SJSA1 (cell line): Measurements from ENCODE around the gene ACOT12. TPM values are rescaled to one million over a fixed set of nuclear protein-coding genes. Genes with fewer than 3 reads are reported as not detected.
"Not testable (repeated sequence)": the region's sequence is repeated elsewhere in the genome, so short reads cannot be mapped to it uniquely, and the experiment has no call there.

Experiments
- DNase-seq, 2 experiments: peaks; one replicate each; pipeline ENCODE4 v3.0.0-alpha.2; 2015 to 2020; ENCODE audit warnings: low spot score in 2 of 2, low read depth in 1 of 2
- H3K27ac ChIP-seq: fragments of 250-450 bp; sonication (Bioruptor Pico); 2 replicates; pipeline ENCODE4 v1.5.1; 2020; ENCODE audit warnings: mild to moderate bottlenecking, moderate library complexity
- H3K27me3 ChIP-seq: fragments of 250-450 bp; sonication (Bioruptor Pico); replicated peaks from 2 replicates; pipeline ENCODE4 v1.5.1; 2020; ENCODE audit warnings: mild to moderate bottlenecking, moderate library complexity
- H3K36me3 ChIP-seq: fragments of 250-450 bp; sonication (Bioruptor Pico); 2 replicates; pipeline ENCODE4 v1.5.1; 2020; ENCODE audit warnings: mild to moderate bottlenecking
- H3K4me1 ChIP-seq: fragments of 250-450 bp; sonication (Bioruptor Pico); replicated peaks from 2 replicates; pipeline ENCODE4 v1.6.1; 2021; ENCODE audit warnings: mild to moderate bottlenecking
- H3K4me3 ChIP-seq: fragments of 250-450 bp; sonication (Bioruptor Pico); 2 replicates; pipeline ENCODE4 v1.5.1; 2020; ENCODE audit warnings: mild to moderate bottlenecking
- H3K9me3 ChIP-seq: fragments of 250-450 bp; sonication (Bioruptor Pico); replicated peaks from 2 replicates; pipeline ENCODE4 v1.5.1; 2020; ENCODE audit warnings: mild to moderate bottlenecking
- total RNA-seq: library from RNA; depleted of rRNA; stranded (reverse); fragments of >200 nt; shearing (Covaris generic); gene quantifications from 2 replicates; pipeline ENCODE4 v1.2.3, GENCODE V29; 2014

The ACOT12 gene
- total RNA-seq, 1 experiment from 2014 or later: not detected

- Histone ChIP-seq H3K4me3 (no peak overlapping the region), H3K4me1 (no peaks in the 10 kb centered on the region), H3K9me3 (no peaks in the 10 kb centered on the region), H3K36me3 (no peaks in the 10 kb centered on the region), H3K27me3 (no peaks in the 10 kb centered on the region), H3K27ac (no peak overlapping the region)
- DNase-seq: no peak
Measured at GRCh38 chr5:81409896-81410295, 16.0 kb upstream of the ACOT12 start.

- Histone ChIP-seq H3K4me3 (no peak overlapping the region), H3K36me3 (no peaks in the 10 kb centered on the region), H3K27ac (no peak overlapping the region), H3K9me3 (no peaks in the 10 kb centered on the region), H3K27me3 (peaks cover 2% of the 10 kb centered on the region; the same call in 1 of the 2 replicates), H3K4me1 (no peaks in the 10 kb centered on the region)
- no peak for DNase-seq
Measured at GRCh38 chr5:81409361-81409760, 15.4 kb upstream of the ACOT12 start.

GRCh38 chr5:81408496-81408895 is 14.6 kb upstream of the ACOT12 start:
- Histone ChIP-seq H3K27ac (no peak overlapping the region), H3K4me1 (no peaks in the 10 kb centered on the region), H3K36me3 (no peaks in the 10 kb centered on the region), H3K4me3 (no peak overlapping the region), H3K27me3 (peaks cover 5% of the 10 kb centered on the region; the same call in 1 of the 2 replicates), H3K9me3 (no peaks in the 10 kb centered on the region)
- DNase-seq: no peak

GRCh38 chr5:81407811-81408210 is 13.9 kb upstream of the ACOT12 start:
- H3K9me3 ChIP-seq, H3K4me1 ChIP-seq, DNase-seq, H3K27ac ChIP-seq, H3K4me3 ChIP-seq, H3K36me3 ChIP-seq, H3K27me3 ChIP-seq: not testable (repeated sequence)

DNA sequence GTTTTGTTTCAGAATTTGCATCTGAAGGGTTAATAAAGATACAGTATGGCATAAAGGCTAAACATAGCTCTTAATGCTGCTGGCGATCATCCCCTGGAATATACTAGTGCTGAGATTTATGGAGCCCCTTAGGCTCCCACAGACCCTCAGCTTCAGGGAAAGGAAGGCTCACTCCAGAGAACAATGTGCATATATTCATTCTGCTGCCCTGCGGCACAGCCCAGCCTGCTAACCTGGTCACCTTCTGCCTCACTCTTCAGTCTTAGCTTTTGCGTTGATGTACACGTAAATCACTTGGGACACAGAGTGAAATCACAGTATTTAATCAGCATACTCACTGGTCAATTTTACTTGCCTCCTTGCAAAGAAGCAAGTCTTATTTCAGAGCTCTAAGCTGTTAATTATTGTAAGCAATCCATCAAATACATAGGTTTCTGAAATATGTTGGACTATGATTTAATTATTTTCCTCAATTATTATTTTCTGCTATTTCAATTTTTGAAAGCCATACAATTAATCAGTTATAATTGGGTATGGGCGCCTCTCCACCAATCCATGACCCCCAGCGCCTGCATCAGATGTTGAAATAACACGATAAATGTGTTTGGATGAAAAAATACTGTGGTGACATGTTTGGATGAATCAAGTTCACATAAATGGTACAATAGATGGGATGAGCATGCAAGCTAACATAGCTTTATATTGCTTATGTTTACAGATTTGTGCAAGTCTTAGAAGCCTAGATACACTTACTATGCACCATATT is 11.4 kb upstream of the ACOT12 start:
- no peak overlapping the region for H3K4me3 ChIP-seq
- H3K27ac ChIP-seq: no peak overlapping the region
- no peaks in the 10 kb centered on the region for H3K9me3 ChIP-seq
- no peaks in the 10 kb centered on the region for H3K4me1 ChIP-seq
- peaks cover 10% of the 10 kb centered on the region; the same call in 1 of the 2 replicates for H3K27me3 ChIP-seq
- no peak for DNase-seq
- no peaks in the 10 kb centered on the region for H3K36me3 ChIP-seq

- Histone ChIP-seq H3K4me3 (no peak overlapping the region), H3K4me1 (no peaks in the 10 kb centered on the region), H3K27me3 (peaks cover 10% of the 10 kb centered on the region; the same call in 1 of the 2 replicates), H3K9me3 (no peaks in the 10 kb centered on the region), H3K27ac (no peak overlapping the region), H3K36me3 (no peaks in the 10 kb centered on the region)
- DNase-seq: no peak
Measured at GRCh38 chr5:81402192-81402930, 8.4 kb upstream of the ACOT12 start.

DNA sequence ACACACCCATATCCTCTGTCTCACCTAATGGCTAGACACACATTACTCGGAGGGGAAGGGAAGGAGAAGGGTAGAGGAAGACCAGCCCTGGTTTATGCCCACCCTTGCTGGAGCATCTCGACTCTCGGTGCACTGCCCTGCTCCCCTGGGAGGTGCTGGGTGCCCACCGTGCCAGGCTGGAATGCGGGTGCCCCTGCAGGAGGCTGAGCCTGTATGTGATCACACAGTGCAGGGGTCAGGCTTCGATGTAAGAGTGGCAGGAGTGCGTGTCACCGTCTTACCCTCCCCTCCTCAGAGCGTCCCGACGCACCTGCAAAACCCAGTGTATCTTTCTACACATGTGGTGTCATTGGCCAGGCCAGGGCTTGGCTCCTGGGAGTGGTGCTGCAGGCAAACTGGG is 7.3 kb upstream of the ACOT12 start:
- Histone ChIP-seq H3K4me1 (no peaks in the 10 kb centered on the region), H3K27ac (no peak overlapping the region), H3K4me3 (no peak overlapping the region), H3K36me3 (no peaks in the 10 kb centered on the region), H3K9me3 (no peaks in the 10 kb centered on the region), H3K27me3 (peaks cover 10% of the 10 kb centered on the region; the same call in 1 of the 2 replicates)
- DNase-seq: no peak

GRCh38 chr5:81400375-81400774 is 6.4 kb upstream of the ACOT12 start:
- Histone ChIP-seq H3K27ac (no peak overlapping the region), H3K36me3 (no peaks in the 10 kb centered on the region), H3K4me1 (no peaks in the 10 kb centered on the region), H3K9me3 (no peaks in the 10 kb centered on the region), H3K27me3 (peaks cover 10% of the 10 kb centered on the region; the same call in 1 of the 2 replicates), H3K4me3 (no peak overlapping the region)
- DNase-seq: no peak

- H3K9me3 ChIP-seq: peaks cover 3% of the 10 kb centered on the region; the same call in 1 of the 2 replicates
- H3K4me1 ChIP-seq: peaks cover 4% of the 10 kb centered on the region; the same call in 1 of the 2 replicates
- no peak overlapping the region for H3K4me3 ChIP-seq
- no peak overlapping the region for H3K27ac ChIP-seq
- H3K27me3 ChIP-seq: peaks cover 15% of the 10 kb centered on the region
- DNase-seq: no peak
- H3K36me3 ChIP-seq: no peaks in the 10 kb centered on the region
Measured at GRCh38 chr5:81398741-81399140, 4.8 kb upstream of the ACOT12 start.

DNA sequence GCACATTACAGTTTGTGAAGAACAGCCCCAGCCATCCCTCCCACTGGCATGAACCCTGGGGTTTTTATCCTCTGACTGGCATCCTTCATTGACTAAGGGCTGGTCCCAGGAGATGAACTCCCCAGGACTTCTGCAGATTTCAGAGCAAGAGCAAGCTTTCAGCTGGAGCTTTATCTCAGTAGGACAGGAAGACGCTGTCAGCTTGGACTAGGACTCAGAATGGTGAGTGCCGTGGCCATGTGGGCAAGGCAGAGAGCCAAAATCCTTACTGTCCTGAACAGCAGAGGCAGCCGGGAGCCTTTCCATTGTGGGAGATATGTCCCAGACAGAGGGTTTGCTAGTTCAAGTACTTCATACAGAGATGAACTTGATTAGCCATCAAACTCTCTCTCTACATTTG is 3.2 kb upstream of the ACOT12 start:
- Histone ChIP-seq H3K27ac (no peak overlapping the region), H3K9me3 (peaks cover 3% of the 10 kb centered on the region; the same call in 1 of the 2 replicates), H3K4me1 (peaks cover 4% of the 10 kb centered on the region; the same call in 1 of the 2 replicates), H3K4me3 (no peak overlapping the region), H3K27me3 (peaks cover 16% of the 10 kb centered on the region), H3K36me3 (no peaks in the 10 kb centered on the region)
- DNase-seq: no peak

DNA sequence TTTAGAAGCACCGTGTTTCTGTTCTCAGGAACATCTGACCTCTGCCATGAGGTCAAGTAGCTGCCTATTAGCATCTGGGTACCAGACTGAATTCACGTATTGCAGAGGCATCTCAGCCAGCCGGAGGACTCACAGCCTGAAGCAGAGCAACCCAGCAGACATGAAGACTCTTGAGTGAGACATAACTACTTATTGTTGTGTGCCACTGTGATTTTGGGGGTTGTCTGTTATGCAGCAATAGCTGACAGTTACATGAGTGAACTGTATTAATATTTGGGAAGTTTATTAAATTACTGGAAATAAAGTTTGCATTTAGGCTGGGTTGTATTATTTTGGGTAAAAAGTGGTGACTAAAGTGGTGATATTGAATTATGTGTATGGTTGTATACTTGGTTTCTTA is 1.3 kb upstream of the ACOT12 start:
- H3K4me3 ChIP-seq: no peak overlapping the region
- H3K4me1 ChIP-seq: peaks cover 4% of the 10 kb centered on the region; the same call in 1 of the 2 replicates
- H3K9me3 ChIP-seq: peaks cover 3% of the 10 kb centered on the region; the same call in 1 of the 2 replicates
- H3K27ac ChIP-seq: no peak overlapping the region
- H3K36me3 ChIP-seq: no peaks in the 10 kb centered on the region
- peaks cover 16% of the 10 kb centered on the region for H3K27me3 ChIP-seq
- DNase-seq: no peak

- Histone ChIP-seq H3K4me1 (peaks cover 4% of the 10 kb centered on the region; the same call in 1 of the 2 replicates), H3K27ac (no peak overlapping the region), H3K4me3 (peak overlapping the region; percentile 28), H3K27me3 (peaks cover 16% of the 10 kb centered on the region), H3K9me3 (peaks cover 3% of the 10 kb centered on the region; the same call in 1 of the 2 replicates), H3K36me3 (no peaks in the 10 kb centered on the region)
- DNase-seq: no peak
Measured at GRCh38 chr5:81393430-81393782, 528 bp downstream of the ACOT12 start.

GRCh38 chr5:81389025-81389424 is 4.9 kb downstream of the ACOT12 start:
- no peak for DNase-seq
- Histone ChIP-seq H3K27me3 (peaks cover 7% of the 10 kb centered on the region), H3K27ac (no peak overlapping the region), H3K4me1 (0 out of 2 replicates have a peak, but pooled peaks cover under 1% of the 10 kb centered on the region), H3K4me3 (no peak overlapping the region), H3K9me3 (no peaks in the 10 kb centered on the region), H3K36me3 (no peaks in the 10 kb centered on the region)

DNA sequence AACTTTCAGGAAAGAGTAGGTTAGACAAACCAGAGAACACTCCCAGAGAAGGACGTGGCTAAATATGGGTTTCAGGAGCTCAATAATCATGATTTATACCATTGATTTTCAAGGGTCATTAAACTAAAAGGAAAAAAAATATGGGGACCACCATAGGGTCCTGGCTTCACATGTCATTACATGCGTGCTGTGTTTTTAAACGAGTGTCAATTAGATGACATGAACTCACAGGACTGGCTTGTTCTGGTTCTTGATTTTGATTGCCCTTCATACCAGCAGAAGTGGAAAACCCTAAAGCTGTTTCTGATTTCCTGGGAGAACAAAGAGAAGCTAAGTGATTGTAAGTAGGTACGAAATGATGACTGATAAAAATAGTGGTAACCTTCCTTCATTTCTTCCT is 5.8 kb downstream of the ACOT12 start:
- Histone ChIP-seq H3K27me3 (peaks cover 3% of the 10 kb centered on the region), H3K27ac (no peak overlapping the region)
- no peak for DNase-seq

More for the DNA sequence above, 5.8 kb downstream of the ACOT12 start:
- Histone ChIP-seq H3K36me3 (no peaks in the 10 kb centered on the region), H3K9me3 (no peaks in the 10 kb centered on the region), H3K4me3 (no peak overlapping the region), H3K4me1 (no peaks in the 10 kb centered on the region)
